ENCODE measurements around the gene NUPR1.
"Not testable (repeated sequence)": the region's sequence is repeated elsewhere in the genome, so short reads cannot be mapped to it uniquely, and the experiment has no call there.

DNA sequence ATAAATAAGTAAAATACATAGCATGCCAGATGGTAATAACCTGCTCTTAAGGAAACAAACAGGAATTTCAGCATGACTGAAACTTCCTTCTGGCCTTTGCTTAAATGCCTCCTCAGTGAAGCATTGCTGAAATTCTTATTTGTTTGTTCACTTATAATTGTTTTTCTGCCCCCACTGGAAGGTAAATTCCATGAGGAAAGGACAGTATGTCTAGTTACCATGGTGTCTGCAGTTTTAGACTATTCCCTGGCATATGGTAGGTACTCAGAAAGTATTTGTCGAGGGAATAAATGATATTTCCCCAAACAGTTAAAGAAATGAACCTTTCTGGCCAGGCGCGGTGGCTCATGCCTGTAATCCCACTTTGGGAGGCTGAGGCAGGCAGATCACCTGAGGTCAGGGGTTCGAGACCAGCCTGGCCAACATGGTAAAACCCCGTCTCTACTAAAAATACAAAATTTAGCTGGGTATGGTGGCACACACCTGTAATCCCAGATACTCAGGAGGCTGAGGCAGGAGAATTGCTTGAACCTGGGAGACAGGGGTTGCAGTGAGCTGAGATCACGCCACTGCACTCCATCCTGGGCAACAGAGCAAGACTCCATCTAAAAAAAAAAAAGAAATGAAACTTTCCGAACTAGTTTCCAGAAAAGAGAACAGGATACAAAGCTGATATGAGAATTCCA lies 11.5 kb downstream of the NUPR1 start:
- TF ChIP-seq, protein P1, sequence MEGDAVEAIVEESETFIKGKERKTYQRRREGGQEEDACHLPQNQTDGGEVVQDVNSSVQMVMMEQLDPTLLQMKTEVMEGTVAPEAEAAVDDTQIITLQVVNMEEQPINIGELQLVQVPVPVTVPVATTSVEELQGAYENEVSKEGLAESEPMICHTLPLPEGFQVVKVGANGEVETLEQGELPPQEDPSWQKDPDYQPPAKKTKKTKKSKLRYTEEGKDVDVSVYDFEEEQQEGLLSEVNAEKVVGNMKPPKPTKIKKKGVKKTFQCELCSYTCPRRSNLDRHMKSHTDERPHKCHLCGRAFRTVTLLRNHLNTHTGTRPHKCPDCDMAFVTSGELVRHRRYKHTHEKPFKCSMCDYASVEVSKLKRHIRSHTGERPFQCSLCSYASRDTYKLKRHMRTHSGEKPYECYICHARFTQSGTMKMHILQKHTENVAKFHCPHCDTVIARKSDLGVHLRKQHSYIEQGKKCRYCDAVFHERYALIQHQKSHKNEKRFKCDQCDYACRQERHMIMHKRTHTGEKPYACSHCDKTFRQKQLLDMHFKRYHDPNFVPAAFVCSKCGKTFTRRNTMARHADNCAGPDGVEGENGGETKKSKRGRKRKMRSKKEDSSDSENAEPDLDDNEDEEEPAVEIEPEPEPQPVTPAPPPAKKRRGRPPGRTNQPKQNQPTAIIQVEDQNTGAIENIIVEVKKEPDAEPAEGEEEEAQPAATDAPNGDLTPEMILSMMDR (IDR thresholded peaks at IDR 0.05) = not testable (repeated sequence)
- TF ChIP-seq ZFX (IDR thresholded peaks at IDR 0.05; ENCODE audit: borderline replicate concordance) = not testable (repeated sequence)
